ENCODE measurements around the gene SMAD6.

GRCh38 chr15:66747886-66748707 lies 46.1 kb downstream of the SMAD6 start:
- TF ChIP-seq POLR2A (IDR thresholded peaks at IDR 0.05), result no peak
- TF ChIP-seq CTCF (IDR thresholded peaks at IDR 0.05), result no peak

Data from body of pancreas (tissue), 4 donors.